Measurements from ENCODE around the gene KLK2.

Gene KLK2

GRCh38 chr19:50842130-50842529 is 31.1 kb upstream of the KLK2 start:
- H2BK120ac ChIP-seq (ENCODE audit: low read depth, low read length) = no peak overlapping the region
- no peak overlapping the region for H2BK5ac ChIP-seq (ENCODE audit: low read length)
- no peaks in the 10 kb centered on the region for H3K4me1 ChIP-seq (ENCODE audit: control insufficient read depth, low read depth, low read length)
- no peak overlapping the region for H3K4me3 ChIP-seq (ENCODE audit: low read length)
- no peak overlapping the region for H3K23ac ChIP-seq (ENCODE audit: low read length)
- WGBS (ENCODE audit: extremely low coverage, insufficient coverage, low lambda C conversion rate) = no CpG with 5 or more reads among the region's 6 CpGs
- H3K27me3 ChIP-seq (ENCODE audit: insufficient read depth, low read length, poor library complexity) = no peaks in the 10 kb centered on the region
- no peak overlapping the region for H3K27ac ChIP-seq (ENCODE audit: low read depth, low read length)
- no peak overlapping the region for H2BK15ac ChIP-seq (replicated peaks; ENCODE audit: low read depth)
- H3K9ac ChIP-seq (ENCODE audit: low read length) = no peak overlapping the region
- H4K8ac ChIP-seq (ENCODE audit: low read depth, low read length) = no peak overlapping the region
- H3K18ac ChIP-seq (ENCODE audit: low read length) = no peak overlapping the region
- no peak overlapping the region for H3K4me2 ChIP-seq (ENCODE audit: low read length)
- no peak overlapping the region for H3K4ac ChIP-seq (ENCODE audit: low read depth, low read length)
- no peaks in the 10 kb centered on the region for H3K36me3 ChIP-seq (ENCODE audit: control insufficient read depth, insufficient read depth, low read length)
- no peak for DNase-seq
- no peak overlapping the region for H3K56ac ChIP-seq (ENCODE audit: low read length)
- H3K79me2 ChIP-seq (ENCODE audit: control insufficient read depth, insufficient read depth, low read length) = no peaks in the 10 kb centered on the region
- H2AK5ac ChIP-seq (ENCODE audit: low read length) = no peak overlapping the region
- H4K5ac ChIP-seq (ENCODE audit: low read length) = no peak overlapping the region
- no peaks in the 10 kb centered on the region for H3K79me1 ChIP-seq (ENCODE audit: low read length)

GRCh38 chr19:50843205-50843604 is 30.0 kb upstream of the KLK2 start:
- Histone ChIP-seq H3K79me2 (ENCODE audit: control insufficient read depth, insufficient read depth, low read length) (no peaks in the 10 kb centered on the region), H3K27me3 (ENCODE audit: insufficient read depth, low read length, poor library complexity) (no peaks in the 10 kb centered on the region), H3K4me2 (ENCODE audit: low read length) (no peak overlapping the region), H4K8ac (ENCODE audit: low read depth, low read length) (no peak overlapping the region), H3K4ac (ENCODE audit: low read depth, low read length) (no peak overlapping the region), H3K4me1 (ENCODE audit: control insufficient read depth, low read depth, low read length) (no peaks in the 10 kb centered on the region), H2BK15ac (replicated peaks; ENCODE audit: low read depth) (no peak overlapping the region), H4K5ac (ENCODE audit: low read length) (no peak overlapping the region), H3K56ac (ENCODE audit: low read length) (no peak overlapping the region), H2BK120ac (ENCODE audit: low read depth, low read length) (no peak overlapping the region), H3K23ac (ENCODE audit: low read length) (no peak overlapping the region), H3K9ac (ENCODE audit: low read length) (no peak overlapping the region), H3K79me1 (ENCODE audit: low read length) (no peaks in the 10 kb centered on the region), H3K18ac (ENCODE audit: low read length) (no peak overlapping the region), H2AK5ac (ENCODE audit: low read length) (no peak overlapping the region), H2BK5ac (ENCODE audit: low read length) (no peak overlapping the region), H3K27ac (ENCODE audit: low read depth, low read length) (no peak overlapping the region), H3K36me3 (ENCODE audit: control insufficient read depth, insufficient read depth, low read length) (no peaks in the 10 kb centered on the region), H3K4me3 (ENCODE audit: low read length) (no peak overlapping the region)
- WGBS (ENCODE audit: extremely low coverage, insufficient coverage, low lambda C conversion rate) = no CpG with 5 or more reads among the region's 2 CpGs
- DNase-seq = no peak

GRCh38 chr19:50843701-50844221 is 29.5 kb upstream of the KLK2 start:
- Histone ChIP-seq H3K23ac (ENCODE audit: low read length) (no peak overlapping the region), H3K79me2 (ENCODE audit: control insufficient read depth, insufficient read depth, low read length) (no peaks in the 10 kb centered on the region), H3K36me3 (ENCODE audit: control insufficient read depth, insufficient read depth, low read length) (no peaks in the 10 kb centered on the region), H3K79me1 (ENCODE audit: low read length) (no peaks in the 10 kb centered on the region), H2AK5ac (ENCODE audit: low read length) (no peak overlapping the region), H3K18ac (ENCODE audit: low read length) (no peak overlapping the region), H3K56ac (ENCODE audit: low read length) (no peak overlapping the region), H3K4me1 (ENCODE audit: control insufficient read depth, low read depth, low read length) (no peaks in the 10 kb centered on the region), H4K5ac (ENCODE audit: low read length) (no peak overlapping the region), H3K27ac (ENCODE audit: low read depth, low read length) (no peak overlapping the region), H3K9ac (ENCODE audit: low read length) (no peak overlapping the region), H2BK5ac (ENCODE audit: low read length) (no peak overlapping the region), H3K4me2 (ENCODE audit: low read length) (no peak overlapping the region), H2BK15ac (replicated peaks; ENCODE audit: low read depth) (no peak overlapping the region), H3K4ac (ENCODE audit: low read depth, low read length) (no peak overlapping the region), H2BK120ac (ENCODE audit: low read depth, low read length) (no peak overlapping the region), H3K4me3 (ENCODE audit: low read length) (no peak overlapping the region), H4K8ac (ENCODE audit: low read depth, low read length) (no peak overlapping the region), H3K27me3 (ENCODE audit: insufficient read depth, low read length, poor library complexity) (no peaks in the 10 kb centered on the region)
- DNase-seq = no peak
- no CpG with 5 or more reads among the region's 7 CpGs for WGBS (ENCODE audit: extremely low coverage, insufficient coverage, low lambda C conversion rate)

- Histone ChIP-seq H3K4me2 (ENCODE audit: low read length) (no peak overlapping the region), H4K8ac (ENCODE audit: low read depth, low read length) (no peak overlapping the region), H3K18ac (ENCODE audit: low read length) (no peak overlapping the region), H3K4me1 (ENCODE audit: control insufficient read depth, low read depth, low read length) (no peaks in the 10 kb centered on the region), H3K4me3 (ENCODE audit: low read length) (no peak overlapping the region), H2BK5ac (ENCODE audit: low read length) (no peak overlapping the region), H3K79me2 (ENCODE audit: control insufficient read depth, insufficient read depth, low read length) (no peaks in the 10 kb centered on the region), H3K27me3 (ENCODE audit: insufficient read depth, low read length, poor library complexity) (no peaks in the 10 kb centered on the region), H2BK15ac (replicated peaks; ENCODE audit: low read depth) (no peak overlapping the region), H2AK5ac (ENCODE audit: low read length) (no peak overlapping the region), H3K27ac (ENCODE audit: low read depth, low read length) (no peak overlapping the region), H3K79me1 (ENCODE audit: low read length) (no peaks in the 10 kb centered on the region), H3K9ac (ENCODE audit: low read length) (no peak overlapping the region), H3K23ac (ENCODE audit: low read length) (no peak overlapping the region), H2BK120ac (ENCODE audit: low read depth, low read length) (no peak overlapping the region), H3K36me3 (ENCODE audit: control insufficient read depth, insufficient read depth, low read length) (no peaks in the 10 kb centered on the region), H3K4ac (ENCODE audit: low read depth, low read length) (no peak overlapping the region), H3K56ac (ENCODE audit: low read length) (no peak overlapping the region), H4K5ac (ENCODE audit: low read length) (no peak overlapping the region)
- no peak for DNase-seq
- no CpG with 5 or more reads among the region's 8 CpGs for WGBS (ENCODE audit: extremely low coverage, insufficient coverage, low lambda C conversion rate)
Measured at GRCh38 chr19:50844296-50844935, 28.8 kb upstream of the KLK2 start.

GRCh38 chr19:50850738-50851137 is 22.5 kb upstream of the KLK2 start:
- H3K56ac ChIP-seq (ENCODE audit: low read length) = no peak overlapping the region
- no peak overlapping the region for H2AK5ac ChIP-seq (ENCODE audit: low read length)
- no peak overlapping the region for H2BK15ac ChIP-seq (replicated peaks; ENCODE audit: low read depth)
- H3K79me2 ChIP-seq (ENCODE audit: control insufficient read depth, insufficient read depth, low read length) = no peaks in the 10 kb centered on the region
- H3K36me3 ChIP-seq (ENCODE audit: control insufficient read depth, insufficient read depth, low read length) = no peaks in the 10 kb centered on the region
- no peak overlapping the region for H3K4me3 ChIP-seq (ENCODE audit: low read length)
- H3K18ac ChIP-seq (ENCODE audit: low read length) = no peak overlapping the region
- no peak overlapping the region for H2BK120ac ChIP-seq (ENCODE audit: low read depth, low read length)
- no peak overlapping the region for H2BK5ac ChIP-seq (ENCODE audit: low read length)
- H3K27me3 ChIP-seq (ENCODE audit: insufficient read depth, low read length, poor library complexity) = no peaks in the 10 kb centered on the region
- H4K5ac ChIP-seq (ENCODE audit: low read length) = no peak overlapping the region
- no peak for DNase-seq
- H4K8ac ChIP-seq (ENCODE audit: low read depth, low read length) = no peak overlapping the region
- no CpG with 5 or more reads among the region's 3 CpGs for WGBS (ENCODE audit: extremely low coverage, insufficient coverage, low lambda C conversion rate)
- H3K23ac ChIP-seq (ENCODE audit: low read length) = no peak overlapping the region
- no peak overlapping the region for H3K4me2 ChIP-seq (ENCODE audit: low read length)
- H3K9ac ChIP-seq (ENCODE audit: low read length) = no peak overlapping the region
- no peak overlapping the region for H3K4ac ChIP-seq (ENCODE audit: low read depth, low read length)
- H3K27ac ChIP-seq (ENCODE audit: low read depth, low read length) = no peak overlapping the region
- H3K4me1 ChIP-seq (ENCODE audit: control insufficient read depth, low read depth, low read length) = no peaks in the 10 kb centered on the region
- no peaks in the 10 kb centered on the region for H3K79me1 ChIP-seq (ENCODE audit: low read length)

GRCh38 chr19:50851620-50852019 is 21.6 kb upstream of the KLK2 start:
- Histone ChIP-seq H3K36me3 (ENCODE audit: control insufficient read depth, insufficient read depth, low read length) (no peaks in the 10 kb centered on the region), H3K56ac (ENCODE audit: low read length) (no peak overlapping the region), H2AK5ac (ENCODE audit: low read length) (no peak overlapping the region), H3K4me1 (ENCODE audit: control insufficient read depth, low read depth, low read length) (no peaks in the 10 kb centered on the region), H3K9ac (ENCODE audit: low read length) (no peak overlapping the region), H3K79me2 (ENCODE audit: control insufficient read depth, insufficient read depth, low read length) (no peaks in the 10 kb centered on the region), H4K8ac (ENCODE audit: low read depth, low read length) (no peak overlapping the region), H3K23ac (ENCODE audit: low read length) (no peak overlapping the region), H3K4me3 (ENCODE audit: low read length) (no peak overlapping the region), H2BK15ac (replicated peaks; ENCODE audit: low read depth) (no peak overlapping the region), H3K27me3 (ENCODE audit: insufficient read depth, low read length, poor library complexity) (no peaks in the 10 kb centered on the region), H3K18ac (ENCODE audit: low read length) (no peak overlapping the region), H3K4ac (ENCODE audit: low read depth, low read length) (no peak overlapping the region), H3K27ac (ENCODE audit: low read depth, low read length) (no peak overlapping the region), H2BK5ac (ENCODE audit: low read length) (no peak overlapping the region), H3K4me2 (ENCODE audit: low read length) (no peak overlapping the region), H2BK120ac (ENCODE audit: low read depth, low read length) (no peak overlapping the region), H4K5ac (ENCODE audit: low read length) (no peak overlapping the region), H3K79me1 (ENCODE audit: low read length) (no peaks in the 10 kb centered on the region)
- WGBS (ENCODE audit: extremely low coverage, insufficient coverage, low lambda C conversion rate) = no CpG with 5 or more reads among the region's 4 CpGs
- no peak for DNase-seq

Measured in mesendoderm (in vitro differentiated cells).